ENCODE measurements around the gene RAB29.

GRCh38 chr1:205794011-205794730 lies 18.9 kb upstream of the RAB29 start:
- TF ChIP-seq, protein P1, sequence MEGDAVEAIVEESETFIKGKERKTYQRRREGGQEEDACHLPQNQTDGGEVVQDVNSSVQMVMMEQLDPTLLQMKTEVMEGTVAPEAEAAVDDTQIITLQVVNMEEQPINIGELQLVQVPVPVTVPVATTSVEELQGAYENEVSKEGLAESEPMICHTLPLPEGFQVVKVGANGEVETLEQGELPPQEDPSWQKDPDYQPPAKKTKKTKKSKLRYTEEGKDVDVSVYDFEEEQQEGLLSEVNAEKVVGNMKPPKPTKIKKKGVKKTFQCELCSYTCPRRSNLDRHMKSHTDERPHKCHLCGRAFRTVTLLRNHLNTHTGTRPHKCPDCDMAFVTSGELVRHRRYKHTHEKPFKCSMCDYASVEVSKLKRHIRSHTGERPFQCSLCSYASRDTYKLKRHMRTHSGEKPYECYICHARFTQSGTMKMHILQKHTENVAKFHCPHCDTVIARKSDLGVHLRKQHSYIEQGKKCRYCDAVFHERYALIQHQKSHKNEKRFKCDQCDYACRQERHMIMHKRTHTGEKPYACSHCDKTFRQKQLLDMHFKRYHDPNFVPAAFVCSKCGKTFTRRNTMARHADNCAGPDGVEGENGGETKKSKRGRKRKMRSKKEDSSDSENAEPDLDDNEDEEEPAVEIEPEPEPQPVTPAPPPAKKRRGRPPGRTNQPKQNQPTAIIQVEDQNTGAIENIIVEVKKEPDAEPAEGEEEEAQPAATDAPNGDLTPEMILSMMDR (IDR thresholded peaks at IDR 0.05) = no peak
- TF ChIP-seq POLR2A (IDR thresholded peaks at IDR 0.05) (no peak), EP300 (IDR thresholded peaks at IDR 0.05) (no peak), POLR2AphosphoS5 (IDR thresholded peaks at IDR 0.05) (no peak)

Data from stomach (tissue), 4 donors.